Prostate gland (tissue), 2 donors: ENCODE data around the gene HIBCH.

Experiments
- CTCF ChIP-seq, 4 experiments: fragments of 200-600 bp in 2 of 4; fragments of 450-650 bp in 2 of 4; sonication (generic) in 2 of 4; IDR thresholded peaks; 1 replicate in 3 of 4; 2 replicates in 1 of 4; pipeline ENCODE4 v1.5.1; 2016 to 2019; ENCODE audit warnings: antibody characterized with exemption in 4 of 4, mild to moderate bottlenecking in 2 of 4, moderate library complexity in 2 of 4
- POLR2A ChIP-seq: fragments of 450-650 bp; IDR thresholded peaks from one replicate; pipeline ENCODE4 v1.6.1; 2016; ENCODE audit warnings: antibody characterized with exemption, mild to moderate bottlenecking
- POLR2AphosphoS5 ChIP-seq: sonication (generic); formaldehyde crosslinking; IDR thresholded peaks from one replicate; pipeline ENCODE4 v1.6.1; 2017; ENCODE audit warnings: antibody characterized with exemption

- TF ChIP-seq POLR2A (no peak), CTCF (IDR thresholded peaks at IDR 0.05) (no peak), POLR2AphosphoS5 (no peak)
Measured at GRCh38 chr2:190184460-190184859, 135.2 kb downstream of the HIBCH start.
